ENCODE results near the gene RALGAPA2.

The RALGAPA2 gene

DNA sequence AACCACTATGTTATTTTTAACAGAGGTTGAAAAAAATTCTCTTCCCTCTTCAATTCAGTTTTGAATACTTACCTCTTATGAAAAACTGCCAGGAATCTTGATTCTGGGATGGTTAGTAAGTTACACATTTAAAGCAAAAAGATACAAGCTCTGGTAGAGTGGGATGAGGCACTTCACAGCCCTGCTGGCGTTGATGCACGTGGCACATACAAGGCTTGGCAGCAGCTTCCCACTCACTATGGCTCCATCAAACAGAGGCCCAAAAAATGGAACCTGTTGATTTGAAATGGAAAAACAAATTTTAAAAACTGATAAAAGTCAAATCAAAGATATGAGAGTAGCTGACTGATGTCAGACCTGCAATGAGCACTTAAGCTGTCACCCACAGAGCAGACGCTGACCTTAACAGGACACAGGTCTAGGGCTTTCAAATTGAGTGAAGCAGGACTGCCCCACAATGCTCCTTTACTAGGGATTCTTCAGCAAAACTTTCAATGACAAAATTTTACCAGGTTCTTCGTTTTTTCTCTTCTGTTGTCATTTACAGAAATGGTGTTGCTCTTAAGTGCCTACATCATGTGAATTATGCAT, 239.7 kb downstream of the RALGAPA2 start:
- no peak for DNase-seq

DNA sequence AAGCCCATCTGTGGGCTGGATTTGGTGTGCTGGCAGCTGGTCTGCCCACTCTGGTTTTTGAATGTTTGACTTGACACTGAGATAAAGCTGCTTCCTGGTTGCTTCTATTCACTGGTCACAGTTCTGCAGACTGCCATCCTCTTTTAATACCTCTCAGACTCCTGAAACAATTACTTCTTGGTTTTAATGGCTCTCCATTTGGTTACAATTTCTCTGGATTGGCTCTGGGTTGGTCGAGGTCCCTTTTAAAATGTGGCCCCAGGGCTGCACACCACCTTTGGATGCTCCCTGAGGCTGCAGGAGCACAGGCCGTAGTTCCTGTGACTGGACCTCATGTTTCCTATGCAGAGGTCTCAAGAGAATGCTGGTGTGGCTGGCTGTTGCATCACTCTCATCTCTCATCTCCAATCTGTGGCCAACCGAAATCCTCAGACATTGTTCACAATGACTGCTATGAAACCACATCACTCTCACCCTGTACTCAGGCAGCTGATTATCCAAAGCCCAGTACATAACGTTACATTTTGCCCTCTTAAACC, 246.0 kb downstream of the RALGAPA2 start:
- DNase-seq: no peak

DNA sequence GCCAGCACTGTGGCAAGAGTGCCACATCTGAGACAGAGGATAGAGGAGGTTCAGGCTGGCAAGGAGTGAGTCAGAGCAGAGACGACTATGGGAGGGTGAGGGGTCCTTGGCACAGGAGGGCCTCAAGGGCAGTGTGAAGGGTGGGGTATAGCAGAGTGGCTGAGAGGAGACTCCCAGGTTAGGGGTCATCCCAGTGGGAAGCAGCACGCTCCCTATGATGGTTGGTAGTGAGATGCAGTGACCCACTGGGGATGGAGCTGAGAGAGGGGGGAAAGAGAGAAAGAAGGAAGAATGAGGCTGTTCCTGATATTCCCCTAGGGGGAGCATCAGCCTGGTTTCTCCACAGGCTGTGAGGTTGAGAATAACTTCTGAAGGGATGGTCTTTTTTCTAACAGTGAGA, 247.2 kb downstream of the RALGAPA2 start:
- peak in 13 of 56 donors; percentile 10 to 57 (median 25) for DNase-seq

DNA sequence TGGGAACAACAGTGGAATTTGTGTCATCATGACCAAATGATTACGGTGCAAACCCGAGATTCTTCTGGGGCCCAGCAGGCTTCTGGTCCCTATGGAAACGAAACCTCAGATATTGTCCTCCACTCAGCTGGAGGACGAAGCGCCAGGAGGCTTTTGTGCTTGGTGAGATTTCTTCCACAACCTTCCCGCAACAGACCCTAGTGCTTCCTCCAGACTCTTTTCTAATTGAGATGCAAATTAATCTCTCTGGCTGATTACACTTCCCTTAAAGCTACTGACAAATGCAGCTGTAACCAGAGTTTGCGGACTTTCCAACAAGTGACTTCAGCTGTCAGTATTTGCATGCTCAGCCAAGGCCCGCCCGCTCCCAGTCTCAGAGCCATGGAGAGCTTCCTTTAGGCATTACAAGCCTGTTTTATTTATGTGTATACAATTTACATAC, 248.5 kb downstream of the RALGAPA2 start:
- peak in 38 of 56 donors; percentile 12 to 72 (median 39) for DNase-seq

DNA sequence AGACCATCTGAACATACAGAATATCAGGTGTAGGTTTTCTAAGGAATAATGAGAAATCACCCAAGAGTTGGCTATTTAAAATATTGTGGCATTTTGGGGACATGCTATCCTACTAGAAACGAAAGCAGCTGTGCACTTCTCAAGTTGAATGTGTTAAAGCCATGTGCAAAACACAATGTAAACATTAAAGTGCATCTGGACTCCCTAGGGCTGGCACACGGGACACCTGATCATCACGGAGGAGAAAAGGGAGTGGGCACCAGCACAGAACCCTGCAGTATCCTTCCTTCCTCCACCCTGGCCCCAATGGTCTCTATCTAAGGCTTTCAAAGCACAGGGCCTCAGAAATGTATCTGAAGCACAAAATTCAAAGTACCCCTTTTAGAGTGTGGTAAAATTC, 250.3 kb downstream of the RALGAPA2 start:
- no peak for DNase-seq

DNA sequence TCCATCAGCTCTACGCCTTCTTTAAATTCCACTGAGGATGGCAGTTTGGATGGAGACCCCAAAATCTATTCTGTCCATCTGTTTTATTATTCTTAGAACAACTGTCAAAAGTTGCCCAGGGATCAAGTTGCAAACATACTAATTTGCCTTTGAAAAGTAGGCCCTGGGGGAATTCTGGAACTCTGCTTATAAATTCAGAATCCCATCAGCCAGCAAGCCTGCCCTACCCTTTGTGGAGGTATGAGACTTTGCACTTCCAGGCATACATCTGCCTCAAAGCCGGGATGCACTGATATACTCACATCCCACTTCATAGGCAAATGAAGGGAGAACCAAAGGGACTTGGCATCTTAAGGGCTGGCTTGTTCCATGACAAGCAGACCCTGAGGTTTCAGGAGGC, 250.9 kb downstream of the RALGAPA2 start:
- no peak for DNase-seq

DNA sequence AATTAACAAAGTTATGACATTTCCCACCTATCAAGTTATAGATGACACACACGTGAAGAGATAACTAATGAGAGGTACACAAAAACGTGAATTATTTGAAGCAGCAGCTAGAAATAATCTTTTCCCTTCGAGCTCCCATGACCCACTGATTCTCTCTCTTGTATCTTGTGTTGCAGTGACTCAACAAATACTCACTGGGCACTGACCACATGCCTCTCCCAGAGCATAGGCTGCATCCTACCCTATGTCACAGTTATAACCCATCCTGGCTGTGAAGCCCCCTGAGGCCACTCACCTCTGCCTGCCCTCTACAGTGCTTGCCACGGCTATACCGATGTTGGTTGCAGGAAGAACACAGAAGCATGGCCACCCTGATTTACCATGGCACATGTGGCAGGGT, 252.7 kb downstream of the RALGAPA2 start:
- no peak for DNase-seq

DNA sequence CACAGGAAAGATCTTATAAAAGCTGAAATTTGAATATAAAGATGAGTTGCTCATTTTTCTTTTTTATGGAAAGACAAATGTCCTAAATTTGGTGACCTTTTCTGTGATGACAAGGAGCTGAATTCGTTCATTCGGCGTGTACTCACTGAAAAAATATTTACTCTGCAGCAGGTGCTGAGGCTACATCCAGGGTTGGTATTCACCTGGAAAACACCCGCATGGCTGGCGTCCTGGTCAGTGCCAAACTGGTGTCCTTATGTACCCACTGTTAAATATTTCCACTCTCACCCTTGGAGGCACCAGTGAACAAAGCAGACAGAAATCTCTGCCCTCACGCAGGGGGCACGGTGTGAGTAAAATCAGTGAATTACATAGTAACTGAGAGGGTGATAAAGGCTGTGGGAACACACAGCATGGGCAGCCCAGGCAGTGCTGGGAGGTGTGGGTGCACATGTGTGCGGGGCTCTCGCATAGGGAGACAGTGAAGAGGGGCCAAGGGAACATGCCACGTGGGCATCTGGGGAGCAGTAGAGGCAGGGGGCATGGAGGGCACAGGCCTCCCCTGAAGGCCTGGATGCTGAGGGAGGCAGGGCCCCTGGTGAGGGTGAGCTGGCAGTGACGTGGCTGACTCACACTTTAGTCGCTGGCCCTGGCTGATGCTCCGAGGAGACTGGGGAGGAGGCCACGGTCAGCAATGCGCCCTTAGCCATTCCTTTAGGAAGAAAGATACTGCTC, 254.9 kb downstream of the RALGAPA2 start:
- DNase-seq: no peak

DNA sequence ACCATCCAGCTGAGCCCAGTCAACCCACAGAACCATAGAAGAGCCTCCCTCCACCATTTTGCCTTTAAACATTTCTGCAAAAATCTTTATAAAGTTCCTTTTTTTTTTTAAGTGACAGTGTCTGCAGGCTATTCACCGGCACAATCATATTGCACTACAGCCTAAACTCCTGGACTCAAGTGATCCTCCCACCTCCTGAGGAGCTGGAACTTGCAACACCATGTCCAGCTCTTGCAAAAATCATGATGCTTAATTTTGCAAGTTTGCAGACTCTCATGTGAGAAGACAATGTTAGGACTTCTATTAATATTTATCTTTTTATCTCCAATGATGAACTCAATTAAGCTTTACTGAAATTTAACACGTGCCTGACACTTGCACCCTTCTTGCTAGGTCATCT, 255.7 kb downstream of the RALGAPA2 start:
- DNase-seq: no peak

DNA sequence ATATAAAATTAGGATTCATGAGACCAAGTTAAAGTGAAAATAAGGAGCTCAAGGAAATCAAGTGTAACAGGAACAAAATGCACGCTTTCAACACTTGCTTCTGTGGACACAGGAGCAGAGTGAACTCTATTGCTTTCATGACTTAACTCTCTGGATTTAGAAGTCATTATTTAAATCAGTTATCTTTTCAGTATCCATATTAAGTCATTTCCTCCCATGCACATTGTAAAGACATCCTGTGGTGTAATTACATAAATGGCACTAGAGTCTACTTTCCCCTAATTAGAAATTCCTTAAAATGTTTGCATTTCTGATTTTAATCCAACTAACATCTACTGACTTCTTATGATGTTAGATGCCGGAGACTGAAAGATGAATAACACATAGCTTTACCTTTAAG, 256.5 kb downstream of the RALGAPA2 start:
- DNase-seq: no peak

DNA sequence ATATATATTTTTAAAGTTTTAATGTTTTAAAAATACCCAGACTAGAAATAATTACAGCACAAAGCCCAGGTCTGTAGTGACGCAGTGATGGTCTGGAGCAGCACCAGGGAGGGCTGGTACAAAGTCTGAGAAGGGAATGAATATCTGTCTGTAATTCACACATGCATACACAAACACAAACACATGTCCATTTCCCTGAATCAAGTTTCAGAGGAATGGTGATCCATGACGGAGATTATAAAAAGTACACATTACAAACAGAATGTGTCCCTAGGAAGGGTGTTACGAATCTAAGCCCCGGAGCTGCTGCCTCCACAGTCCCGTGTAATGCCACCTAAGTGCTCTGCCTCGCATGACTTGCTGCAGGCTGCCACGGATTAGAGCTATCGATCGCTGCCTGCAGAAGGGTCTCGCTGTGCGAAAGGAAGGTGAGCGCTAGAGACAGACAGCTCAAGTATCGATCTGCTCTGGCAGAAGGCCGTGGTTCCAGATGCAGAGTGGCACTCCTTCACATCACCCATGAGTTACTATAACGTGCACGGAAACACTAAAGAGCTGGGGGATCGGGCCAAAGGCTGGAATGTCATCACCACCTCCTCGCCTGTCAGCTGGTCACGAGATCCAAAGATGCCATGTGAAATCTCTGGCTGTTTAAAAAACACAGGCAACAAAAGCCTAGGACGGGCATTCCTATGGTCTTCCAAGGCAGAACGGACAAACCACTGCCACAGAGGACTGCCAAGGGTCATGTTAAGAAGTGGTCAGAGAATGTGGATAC, 257.4 kb downstream of the RALGAPA2 start:
- DNase-seq: no peak

DNA sequence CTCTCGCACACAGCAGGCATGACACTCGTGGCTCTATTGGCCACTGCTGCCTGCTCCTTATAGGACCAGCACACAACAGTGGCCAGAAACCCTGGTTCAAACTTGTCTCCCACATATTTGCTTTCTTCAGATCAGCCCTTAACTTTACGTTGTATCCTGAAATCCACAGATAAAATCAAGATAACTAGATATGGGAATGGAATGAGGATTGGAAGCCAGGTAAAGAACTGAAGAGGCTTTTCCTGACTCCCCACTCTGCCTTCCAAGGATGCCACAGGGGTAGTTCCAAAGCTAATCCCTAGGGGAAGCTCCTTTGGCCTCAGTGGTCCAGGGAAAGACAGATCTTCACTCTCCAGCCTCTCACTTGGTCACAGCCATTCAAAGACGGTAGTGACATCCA, 258.1 kb downstream of the RALGAPA2 start:
- DNase-seq: no peak

DNA sequence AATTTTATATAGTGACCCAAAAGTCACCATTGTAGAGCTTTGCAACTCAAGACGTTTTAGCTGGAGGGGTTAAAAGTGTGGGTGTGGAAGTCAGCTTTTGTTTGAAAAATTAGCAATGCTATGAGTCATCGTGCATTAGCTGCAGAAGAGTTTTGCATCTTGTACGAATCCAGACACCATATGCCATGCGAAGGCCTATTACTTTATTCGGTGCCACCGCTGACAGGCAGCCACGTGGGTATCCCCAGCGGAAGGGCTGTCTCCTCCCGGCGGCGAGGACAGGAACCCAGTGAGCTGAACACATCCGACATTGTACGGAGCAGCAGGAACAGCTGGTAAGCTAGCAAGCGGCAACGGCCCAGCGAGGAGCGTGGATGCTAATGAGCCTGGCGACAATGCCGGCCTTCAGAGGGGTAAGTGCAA, 260.2 kb downstream of the RALGAPA2 start:
- DNase-seq: peak; percentile 32 to 98 (median 90)

DNA sequence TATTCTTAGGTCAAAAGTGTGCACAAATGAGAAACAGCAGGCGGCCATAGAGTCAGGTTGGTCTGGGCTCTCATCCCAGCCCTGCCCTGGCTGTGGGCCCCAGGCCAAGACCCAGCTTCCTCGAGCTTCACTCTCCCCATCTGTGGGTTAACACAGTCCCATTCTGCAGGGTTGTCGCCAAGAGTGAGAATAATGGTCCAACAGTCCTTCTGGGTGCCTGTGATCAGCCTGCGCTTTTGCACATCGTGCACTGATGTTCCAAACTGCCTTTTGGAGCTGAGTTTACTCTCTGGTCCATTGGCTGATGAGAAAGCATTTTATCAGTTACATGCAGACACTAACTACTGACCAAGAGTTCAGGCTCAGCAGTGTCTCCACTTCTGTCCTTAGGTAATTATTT, 261.9 kb downstream of the RALGAPA2 start:
- DNase-seq: peak in 40 of 56 donors; percentile 16 to 78 (median 58)

DNA sequence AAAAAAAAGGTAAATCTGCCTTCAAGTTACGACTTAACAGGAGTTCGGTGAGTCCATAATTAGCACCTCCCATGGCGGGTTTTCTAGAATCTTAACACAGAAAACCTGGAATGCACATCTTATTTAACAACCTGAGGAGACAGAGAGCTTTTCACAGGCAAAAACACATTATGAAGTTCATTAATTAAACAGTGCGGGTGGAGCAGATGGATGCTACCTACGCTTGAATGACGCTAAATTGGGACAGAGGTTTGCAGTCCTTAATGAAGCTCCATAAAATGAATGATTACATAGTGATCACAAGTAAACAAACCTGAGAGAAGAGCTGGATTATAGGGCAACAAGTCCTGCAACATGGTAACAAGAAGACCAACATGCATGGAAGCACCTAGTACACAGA, 263.6 kb downstream of the RALGAPA2 start:
- DNase-seq: peak in 1 of 56 donors; percentile 13

DNA sequence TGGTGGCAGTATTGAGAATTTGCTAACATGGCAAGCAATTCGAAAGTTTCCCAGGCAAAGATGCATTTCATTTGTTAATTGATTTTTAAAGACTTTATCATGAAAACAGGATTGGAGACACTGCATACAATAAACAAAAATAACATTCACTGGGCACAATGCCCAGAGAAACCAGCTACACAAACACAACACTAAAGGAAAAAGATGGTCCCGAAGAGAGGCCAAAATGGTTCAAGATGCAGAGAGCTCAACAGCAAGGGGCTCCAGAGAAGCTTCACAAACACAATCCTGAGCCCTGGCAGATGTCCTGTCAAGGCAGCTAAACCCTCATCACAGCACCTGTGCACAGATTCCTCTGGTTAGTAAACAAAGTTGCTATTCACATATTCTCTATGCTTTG, 265.2 kb downstream of the RALGAPA2 start:
- no peak for DNase-seq

DNA sequence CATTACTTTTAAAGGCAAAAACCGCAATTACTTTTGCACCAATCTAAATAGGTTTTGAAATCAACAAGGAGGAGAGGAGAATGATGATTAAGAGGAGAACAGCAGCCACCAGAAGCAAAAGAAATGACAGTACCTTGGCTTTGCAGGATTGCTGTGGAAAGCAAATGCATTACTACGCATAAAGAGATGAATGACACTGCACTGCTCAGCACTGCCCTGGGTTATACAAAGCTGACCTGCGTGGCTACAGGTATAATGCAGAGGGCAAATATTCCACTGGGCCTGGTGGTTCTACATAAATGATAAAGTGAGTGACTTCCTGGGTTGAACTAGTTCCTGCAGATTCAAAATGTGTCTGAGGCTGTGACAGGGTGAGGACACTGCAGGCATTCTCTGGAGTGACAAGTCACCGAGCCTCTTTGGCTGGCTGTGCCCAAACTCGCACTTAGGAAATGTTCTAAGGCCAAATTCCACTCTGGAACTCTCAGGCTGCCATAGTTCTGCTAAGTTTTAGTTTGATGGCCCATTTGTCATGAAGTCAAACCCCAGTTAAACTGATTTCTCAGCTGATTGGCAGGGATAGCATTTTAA, 265.9 kb downstream of the RALGAPA2 start:
- DNase-seq: no peak

DNA sequence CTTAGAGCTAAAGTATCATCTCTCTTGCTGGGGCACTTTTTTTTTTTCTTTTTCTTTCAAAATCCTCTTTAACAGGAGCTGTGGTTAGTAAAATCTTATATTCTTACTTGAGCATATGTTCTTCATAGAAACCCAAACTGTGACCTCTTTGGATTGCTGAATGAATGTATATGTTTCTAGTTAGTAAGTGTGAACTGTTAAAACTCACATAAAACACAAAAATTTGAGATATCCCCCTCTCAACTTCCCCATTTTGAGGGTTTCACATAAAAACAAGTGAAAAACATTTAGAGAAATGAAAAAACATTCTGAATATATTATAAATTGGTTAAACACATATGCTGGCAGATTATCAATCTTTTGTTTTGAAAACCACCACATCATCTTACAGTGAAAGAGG, 266.4 kb downstream of the RALGAPA2 start:
- no peak for DNase-seq

DNA sequence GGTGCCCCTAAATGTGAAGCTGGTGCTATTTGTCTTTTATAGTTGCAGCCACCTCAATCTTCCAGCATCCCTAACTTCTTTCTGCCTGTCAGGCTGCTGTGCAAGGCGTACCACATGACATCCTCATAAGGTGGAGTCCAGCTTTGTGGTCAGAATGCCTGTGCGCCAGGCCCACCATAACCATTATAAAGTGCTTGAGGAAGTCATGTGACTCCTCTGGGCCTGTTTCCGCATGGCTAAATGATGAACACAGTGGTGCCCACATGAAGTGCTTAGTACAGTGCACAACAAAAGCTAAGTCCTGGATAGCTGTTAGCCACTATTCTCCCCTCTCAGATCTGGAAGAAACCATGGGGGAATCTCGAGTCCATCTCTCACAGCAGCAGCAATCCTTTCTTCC, 268.9 kb downstream of the RALGAPA2 start:
- DNase-seq: no peak

DNA sequence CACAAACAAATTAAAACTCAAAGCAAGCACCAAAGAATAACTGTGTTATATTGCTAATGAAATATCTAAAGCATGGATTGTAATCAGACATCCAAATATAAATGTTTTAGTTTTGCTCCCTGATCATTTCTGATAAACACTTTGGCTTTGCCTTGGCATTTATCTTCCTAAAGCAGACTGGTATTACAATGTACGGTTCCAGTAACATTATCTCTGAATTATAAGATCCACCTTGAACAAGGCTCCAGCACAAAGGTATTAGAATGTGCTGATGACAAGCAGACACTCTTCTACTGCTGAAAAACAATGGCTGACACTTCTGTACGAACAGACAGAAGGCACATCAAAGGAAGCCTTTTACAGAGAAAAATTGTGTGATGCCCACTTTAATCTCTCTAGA, 270.0 kb downstream of the RALGAPA2 start:
- DNase-seq: no peak

DNA sequence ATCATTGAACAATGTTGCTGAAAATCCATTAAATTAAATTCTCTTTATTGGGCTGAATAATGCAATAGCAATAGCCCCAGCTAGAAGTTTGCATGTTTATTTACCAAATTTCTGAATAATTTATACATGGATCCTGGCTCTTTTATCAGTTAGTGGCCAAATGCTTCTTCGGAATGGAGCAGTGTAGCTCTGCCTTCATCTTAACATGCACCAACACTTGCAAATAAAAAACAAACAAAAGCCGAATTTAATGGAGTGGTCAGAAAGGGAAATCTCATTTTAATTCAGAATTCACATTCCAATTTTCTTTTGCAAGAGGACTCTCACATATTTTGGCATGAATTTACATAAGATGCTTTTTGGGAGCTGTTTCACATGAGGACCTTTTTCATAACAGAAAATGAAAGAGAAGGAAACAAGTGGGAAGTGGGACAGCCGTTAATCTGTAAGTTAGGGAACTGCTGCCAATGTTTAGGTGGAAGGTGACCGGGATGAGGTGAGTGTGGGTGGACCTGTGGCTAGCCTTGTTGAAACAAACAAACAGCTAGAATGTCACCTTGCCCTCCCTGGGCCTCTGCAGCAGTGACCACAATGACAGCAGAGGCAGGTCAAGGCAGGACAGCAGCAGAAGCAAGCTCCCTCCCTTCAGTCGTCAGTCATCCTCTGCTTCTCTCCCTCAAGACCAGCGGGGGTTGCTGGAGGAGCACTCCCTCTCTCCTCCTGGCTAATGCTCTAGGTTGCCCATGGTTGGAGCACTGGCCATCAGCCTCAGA, 271.4 kb downstream of the RALGAPA2 start:
- DNase-seq: no peak

Measured in amygdala (tissue), 56 donors.